ENCODE results near the gene SDK1.

The SDK1 gene

DNA sequence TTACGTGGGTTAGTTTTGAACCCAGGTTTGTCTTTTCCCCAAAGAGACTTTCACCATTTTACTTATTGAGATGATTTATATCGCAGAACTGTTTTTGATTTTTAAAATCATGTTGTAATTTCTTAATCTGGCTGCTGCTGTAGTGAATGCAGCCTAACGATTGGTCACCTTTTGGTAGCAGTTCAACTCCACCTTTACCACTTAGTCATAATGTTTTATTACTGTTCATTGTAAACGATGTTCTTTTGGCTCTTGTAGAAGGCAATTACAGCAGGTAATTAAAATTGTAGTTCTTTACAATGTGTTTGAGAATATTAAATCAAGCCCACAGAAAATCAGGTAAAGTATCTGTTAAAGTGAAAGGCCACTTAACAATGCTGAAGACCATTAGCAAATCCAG lies 531.1 kb downstream of the SDK1 start:
- no peak for DNase-seq

DNA sequence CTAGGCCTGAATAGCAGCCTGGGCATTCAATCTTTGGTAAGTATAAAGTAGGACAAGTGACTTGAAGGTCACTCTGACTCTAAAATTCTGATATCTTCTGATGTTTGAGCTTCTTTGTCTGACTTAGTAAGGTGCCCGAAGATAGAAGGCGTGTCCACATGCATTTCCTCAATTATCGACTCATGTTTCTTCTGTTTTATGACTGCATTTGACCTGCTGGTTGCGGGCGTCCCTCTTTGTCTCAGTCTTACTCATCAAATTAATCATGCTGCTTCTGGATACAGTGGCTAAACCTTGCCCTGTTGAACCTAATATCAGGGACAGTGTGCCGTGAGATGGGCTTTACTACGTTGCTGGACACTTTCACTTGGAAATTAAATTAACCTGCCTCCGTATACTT lies 534.1 kb downstream of the SDK1 start:
- no peak for DNase-seq

DNA sequence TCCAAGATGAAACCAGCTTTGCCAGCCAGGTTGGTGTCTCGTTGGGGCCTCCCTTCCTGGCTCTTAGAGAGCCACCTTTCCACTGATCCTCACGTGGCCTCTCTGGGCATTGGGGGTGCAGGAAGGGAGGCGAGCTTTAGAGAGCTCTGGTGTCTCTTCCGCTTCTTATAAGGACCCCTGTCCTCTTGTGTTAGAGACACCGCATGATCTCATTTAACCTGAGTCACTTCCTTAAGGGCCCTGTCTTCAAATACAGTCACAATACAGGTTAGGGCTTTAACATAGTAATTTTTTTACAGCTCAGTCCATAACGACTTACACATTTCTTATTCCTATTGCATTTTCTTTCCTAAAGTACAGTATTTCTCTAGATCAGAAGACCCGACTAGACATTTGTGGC lies 535.8 kb downstream of the SDK1 start:
- DNase-seq: no peak

DNA sequence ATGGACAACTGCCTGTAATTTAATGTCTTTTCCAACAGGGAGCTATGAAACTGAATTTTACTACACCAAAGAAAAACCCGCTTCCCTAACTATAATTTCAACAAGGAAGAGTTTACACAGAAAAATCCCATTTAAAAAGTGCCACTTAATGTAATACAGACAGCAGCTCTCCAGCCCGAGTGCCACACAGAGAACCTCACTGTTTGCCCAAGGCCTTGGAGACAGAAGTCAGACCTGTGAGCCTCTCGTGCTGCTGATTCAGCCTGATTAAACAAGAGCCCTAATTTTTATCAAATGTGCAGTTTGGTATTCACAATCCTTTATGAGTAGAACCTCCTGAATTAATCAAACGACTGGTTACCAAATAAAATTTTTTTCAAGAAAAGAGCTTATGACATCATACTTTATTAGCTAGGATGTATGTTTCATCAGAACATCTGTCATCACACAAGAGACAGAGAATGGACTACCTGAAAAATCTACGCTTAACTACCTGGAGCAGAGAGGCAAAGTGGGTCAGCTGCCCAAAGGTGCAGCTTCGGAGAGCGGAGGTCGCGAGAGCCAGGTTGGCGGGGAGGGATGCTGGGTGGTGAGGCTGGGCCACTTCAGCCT lies 543.6 kb downstream of the SDK1 start:
- no peak for DNase-seq

DNA sequence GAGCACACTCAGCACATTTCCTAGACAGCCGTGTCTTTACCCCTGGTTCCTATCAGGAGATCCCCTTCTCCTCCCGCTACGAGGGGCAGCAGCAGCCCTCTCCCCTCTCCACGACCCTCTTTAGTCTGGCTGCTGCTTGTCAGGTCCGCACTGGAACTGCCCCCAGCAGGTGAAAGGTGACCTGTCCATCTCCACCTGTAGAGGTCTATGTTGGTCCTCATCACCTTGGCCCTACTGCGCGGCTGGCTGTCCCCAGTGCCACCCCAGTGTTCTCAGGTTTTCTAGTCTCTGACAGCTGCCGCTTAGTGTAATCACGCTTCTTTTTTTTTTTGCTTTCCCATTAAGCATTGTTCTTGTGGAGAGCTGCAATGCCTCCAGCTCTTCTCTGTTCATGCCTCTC lies 545.7 kb downstream of the SDK1 start:
- DNase-seq: no peak

DNA sequence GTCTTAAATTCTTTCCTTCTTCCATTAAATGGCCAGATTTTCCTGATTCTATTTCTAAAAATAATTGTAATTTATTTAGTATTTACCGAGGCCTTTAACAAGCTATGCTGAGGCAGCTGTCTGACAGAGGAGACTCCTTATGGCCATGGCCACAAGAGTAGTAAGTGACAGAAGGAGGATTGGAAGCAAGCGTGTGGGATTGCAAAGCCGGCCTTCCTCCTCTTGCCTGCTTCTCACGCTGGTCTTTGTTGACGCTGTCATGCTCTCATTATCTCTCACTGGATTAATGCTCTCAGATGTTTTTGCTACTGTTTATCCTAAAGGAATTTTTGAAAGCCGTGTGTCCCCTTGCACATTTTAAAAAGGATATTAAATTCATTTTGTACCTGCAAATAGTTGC lies 546.3 kb downstream of the SDK1 start:
- DNase-seq: no peak

DNA sequence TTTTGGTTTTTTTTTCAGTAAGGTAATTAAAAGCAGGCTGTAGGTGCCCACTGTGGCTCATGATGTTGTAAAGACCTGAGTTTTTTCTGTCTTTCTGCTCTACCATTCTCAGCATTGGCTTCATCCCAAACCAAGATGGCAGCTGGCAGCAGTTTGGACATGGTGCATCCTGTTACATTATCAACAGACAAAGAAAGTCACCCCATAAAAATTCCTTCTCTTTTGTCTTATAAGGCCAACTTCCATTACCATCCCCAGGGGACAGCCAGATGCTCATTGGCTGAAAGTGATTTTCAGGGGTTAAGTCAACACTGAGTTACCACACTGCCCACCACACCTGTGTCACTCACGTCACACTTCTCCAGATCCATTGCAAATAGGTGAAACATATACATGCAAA lies 558.4 kb downstream of the SDK1 start:
- no peak for DNase-seq

DNA sequence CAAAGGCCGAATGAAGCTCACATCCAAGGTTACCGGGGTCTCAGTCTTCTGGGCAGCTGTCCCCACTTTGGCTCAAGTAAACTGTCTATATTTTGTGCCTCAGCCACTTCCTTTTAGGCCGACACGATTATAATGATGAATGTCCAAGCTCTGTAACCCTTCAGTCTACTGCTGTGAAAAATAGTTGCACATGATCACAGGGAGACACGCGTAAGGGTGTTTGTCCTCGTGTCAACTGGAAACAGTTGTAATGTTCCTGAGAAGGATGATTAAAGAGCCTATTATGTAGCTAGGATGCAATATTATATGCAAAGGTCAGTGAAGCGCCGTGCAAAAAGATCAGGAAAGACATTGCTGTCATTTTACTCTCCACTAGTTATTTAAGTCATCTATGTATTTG lies 559.9 kb downstream of the SDK1 start:
- no peak for DNase-seq

DNA sequence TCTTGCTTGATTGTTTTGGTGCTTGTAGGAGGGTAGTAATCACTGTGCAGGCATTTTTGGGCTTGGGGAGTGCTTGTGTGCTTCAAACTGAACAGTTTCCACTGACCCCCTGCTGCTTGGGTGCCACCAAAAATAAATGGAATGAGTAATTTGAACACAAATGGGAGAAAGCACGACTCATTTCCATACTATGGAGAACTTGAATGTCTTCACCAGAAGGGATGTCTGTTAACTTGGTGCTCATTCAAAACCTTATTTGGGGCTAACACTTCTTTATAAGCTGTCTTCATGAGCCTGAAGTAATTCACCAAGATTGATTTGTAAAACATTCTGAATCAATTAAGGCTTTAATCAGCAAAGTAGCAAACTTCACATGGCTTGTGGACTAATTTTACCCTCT lies 560.3 kb downstream of the SDK1 start:
- no peak for DNase-seq

DNA sequence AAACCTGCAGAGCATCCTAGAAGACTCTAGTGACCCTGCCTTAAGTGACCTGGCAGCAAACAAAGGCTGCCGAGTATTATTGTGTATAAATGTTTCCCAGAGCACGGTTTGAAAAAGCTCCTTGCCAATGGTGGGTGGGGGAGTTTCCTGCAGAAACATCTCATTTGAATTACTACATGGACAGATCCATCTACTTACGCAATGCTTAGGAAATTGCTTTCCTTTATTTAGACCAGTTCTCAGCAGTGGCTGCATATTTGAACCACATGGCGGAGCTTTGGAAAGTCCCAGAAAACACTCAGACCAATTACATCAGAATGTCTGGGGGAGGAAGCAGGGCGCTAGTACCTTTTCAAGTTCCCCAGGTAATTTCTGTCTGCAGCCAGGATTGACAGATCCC lies 560.9 kb downstream of the SDK1 start:
- no peak for DNase-seq

DNA sequence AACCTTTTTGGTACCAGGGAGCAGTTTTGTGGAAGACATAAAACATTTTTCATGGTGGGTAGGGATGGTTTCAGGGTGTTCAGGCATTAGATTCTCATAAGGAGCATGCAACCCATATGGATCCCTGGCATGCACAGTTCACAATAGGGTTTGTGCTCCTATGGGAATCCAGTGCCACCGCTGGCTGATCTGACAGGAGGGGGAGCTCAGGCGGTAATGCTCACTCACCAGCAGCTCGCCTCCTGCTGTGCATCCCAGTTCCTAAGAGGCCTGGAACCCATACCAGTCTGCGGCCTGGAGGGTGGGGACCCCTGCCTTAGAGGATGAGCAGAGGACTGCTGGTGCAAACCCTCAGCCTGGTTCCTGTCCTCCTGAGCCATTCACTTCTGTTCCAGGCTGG lies 561.7 kb downstream of the SDK1 start:
- no peak for DNase-seq

DNA sequence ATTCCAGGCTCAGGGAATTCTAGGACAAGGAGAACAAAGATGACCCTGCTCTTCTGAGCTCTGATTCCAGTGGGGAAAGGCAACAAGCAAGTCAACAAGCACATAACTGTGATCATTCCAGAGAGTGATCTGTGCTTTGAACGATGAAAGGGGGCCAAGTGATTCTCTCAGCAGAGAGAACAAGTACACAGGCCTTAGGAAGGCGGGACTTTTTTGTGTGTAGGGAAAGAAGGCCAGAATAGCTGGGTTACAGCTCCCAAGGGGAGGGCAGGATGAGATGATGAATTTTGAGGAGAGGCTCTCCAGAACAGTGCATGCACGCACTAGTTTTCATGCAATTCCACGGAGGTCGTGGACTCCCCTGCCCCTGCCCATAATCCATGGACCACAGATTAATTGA lies 565.2 kb downstream of the SDK1 start:
- no peak for DNase-seq

DNA sequence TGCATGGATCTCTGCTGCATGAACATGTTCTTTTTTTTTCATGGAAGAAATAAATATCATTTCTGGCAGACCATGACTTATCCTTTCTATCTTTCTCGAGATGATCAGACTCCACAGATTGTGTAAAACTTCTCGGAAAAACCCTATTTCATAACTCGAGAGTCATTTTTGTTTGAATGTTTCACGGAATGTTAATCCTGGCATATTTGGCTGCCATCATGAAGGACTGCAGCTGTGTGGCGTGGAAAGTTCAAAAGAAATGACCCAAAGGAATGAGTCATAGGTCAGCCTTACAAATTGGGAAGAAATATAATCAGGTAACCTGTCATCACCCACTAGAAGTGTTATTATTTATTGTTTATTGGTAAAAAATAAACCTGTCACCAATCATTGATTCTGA lies 566.8 kb downstream of the SDK1 start:
- DNase-seq: no peak

DNA sequence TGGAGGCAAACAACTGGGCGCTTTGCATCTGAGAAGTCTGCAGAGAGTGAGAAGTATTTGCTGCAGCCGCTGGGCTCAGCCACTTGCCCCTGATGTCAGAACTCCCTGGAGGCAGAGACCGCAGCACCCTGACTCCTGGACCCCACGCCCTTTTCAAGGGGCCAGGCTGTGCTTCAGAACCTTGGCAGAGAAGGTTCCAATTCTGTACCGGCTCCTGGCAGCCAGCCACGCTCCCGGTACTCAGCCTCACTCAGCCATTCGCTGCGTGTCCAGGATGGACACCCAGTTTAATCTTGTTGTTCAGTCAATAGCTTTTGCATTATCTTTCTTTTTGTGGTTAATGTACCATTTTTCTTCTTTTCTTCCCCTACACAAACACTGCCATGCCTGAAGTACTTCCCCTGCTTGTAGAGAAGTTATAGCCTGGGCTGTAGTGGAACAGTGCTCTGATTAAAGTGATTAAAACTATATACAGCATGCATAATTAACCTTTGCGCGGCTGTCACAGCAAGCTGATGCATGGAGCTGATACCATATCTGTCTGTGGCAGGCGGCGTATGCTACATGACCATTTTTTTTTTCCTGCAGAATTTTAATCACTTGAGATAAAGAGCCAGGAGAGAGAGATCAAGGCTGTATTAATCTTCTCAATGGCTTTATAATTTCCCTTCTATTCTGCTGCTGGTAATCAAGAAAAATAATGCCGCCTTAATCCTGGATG lies 578.5 kb downstream of the SDK1 start:
- DNase-seq: no peak

DNA sequence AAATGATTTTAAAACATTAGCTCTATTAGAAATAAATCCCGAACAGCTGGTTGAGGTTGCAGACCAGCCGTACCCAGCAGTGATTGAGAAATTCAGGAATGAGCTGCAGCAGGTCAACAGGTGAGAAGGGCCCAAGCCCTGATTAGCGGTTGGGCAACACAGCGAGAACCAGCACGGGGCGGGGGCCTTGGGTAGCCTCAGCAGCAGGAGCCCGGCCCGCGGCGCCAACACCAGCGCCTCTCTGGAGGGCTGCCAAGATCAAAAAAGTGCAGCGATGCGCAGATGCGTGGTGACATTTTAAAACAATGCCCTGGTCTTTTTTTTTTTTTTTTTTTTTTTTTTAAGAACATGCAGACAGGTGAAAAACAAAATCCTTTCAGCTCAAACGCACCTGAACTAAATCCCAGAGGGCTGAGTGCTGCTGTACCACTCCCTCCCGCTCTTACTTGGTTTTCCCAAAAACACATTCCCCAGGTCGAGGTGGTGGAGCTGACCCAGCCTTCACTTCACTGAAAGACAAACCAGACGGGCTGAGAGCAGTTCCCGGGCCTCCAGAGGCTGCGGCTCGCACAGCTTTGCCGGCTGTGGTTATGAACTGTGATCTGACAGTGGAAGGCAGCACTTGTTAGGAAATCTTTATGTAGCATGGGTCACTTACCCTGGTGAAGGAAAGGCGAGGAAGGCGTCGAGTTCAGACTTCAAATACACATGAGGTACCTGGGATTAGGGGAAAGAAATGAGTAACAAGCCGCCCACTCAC lies 579.4 kb downstream of the SDK1 start:
- no peak for DNase-seq

DNA sequence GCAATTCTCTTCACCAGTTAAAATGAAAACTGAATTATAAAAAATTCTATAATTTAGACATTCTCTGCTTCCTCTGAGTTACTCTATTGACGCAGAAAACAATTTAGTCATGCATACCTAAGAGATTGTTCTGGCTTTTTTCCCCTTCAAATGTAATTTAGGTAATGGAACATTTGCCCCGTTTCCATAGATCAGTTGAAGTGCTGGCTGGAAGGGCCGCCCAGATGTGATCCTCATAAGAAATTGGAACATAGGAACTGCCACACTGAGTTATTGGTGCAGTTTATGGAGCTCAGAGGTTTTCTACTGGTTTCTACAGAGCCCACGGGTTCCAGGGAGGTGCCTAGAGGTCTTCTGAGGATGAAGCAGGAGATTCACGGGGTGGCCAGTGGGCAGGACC lies 581.7 kb downstream of the SDK1 start:
- no peak for DNase-seq

DNA sequence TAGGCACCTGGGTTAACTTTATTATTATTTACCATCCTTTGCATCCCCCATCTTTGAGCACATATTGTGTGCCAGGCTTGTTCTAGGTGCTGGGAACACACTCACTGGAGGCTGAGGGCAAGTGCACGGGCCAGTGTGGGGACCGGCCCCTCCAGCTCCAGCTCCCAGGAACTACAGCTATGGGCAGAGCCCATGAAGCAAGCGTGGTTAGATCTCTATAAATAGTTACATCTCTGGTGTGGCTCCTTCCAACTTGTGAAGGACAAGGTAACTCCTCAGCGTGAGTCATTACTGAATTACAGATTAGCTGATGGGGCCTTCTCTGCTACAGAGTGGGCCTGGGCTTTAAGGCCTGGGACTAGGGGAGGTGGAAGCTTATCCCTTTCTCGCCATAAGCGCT lies 583.5 kb downstream of the SDK1 start:
- no peak for DNase-seq

DNA sequence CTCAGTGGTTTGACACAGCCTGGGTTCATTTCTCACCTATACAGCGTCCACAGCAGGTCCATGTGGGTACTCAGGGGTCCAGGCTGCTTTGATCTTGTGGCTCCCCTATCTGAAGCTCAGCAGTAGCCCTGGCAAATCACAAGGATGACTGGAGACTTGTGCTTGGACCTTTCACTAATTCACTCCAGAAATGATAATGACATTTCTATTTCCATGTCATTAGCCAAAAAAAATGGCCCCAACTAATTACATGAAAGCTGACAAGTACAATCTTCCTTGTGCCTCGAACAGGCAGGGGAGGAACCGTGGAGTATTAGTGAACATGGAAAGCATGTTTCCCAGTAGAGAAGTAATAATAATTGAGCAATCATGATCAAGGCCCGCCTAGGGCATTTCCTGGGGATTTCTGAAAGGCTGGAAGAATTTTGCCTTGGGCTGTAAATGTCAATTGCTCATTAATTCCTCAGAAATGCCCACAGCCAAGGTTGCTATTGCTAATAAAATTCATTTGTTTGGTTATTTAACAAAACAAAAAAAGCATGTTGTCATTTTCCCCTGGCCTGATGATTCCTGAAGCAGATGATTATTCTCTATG lies 586.1 kb downstream of the SDK1 start:
- no peak for DNase-seq

DNA sequence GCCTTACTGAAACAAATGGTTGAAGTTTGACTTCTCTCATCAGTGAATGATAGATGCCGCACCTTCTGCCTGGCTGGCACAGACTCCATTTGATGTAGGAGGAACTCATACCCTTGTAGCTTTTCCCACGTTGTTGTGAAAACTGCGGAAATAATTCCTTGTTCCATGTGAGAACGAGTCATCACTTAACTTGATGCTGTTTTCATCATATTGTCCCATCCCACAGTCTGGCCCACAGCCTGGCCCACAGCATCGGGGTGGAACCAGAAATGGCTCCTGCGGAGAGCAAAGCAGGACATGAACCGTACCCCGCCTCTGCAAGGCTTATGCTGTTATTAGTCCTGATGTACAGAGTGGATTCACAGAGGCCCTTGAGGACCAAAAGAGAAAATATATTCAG lies 587.0 kb downstream of the SDK1 start:
- DNase-seq: no peak

DNA sequence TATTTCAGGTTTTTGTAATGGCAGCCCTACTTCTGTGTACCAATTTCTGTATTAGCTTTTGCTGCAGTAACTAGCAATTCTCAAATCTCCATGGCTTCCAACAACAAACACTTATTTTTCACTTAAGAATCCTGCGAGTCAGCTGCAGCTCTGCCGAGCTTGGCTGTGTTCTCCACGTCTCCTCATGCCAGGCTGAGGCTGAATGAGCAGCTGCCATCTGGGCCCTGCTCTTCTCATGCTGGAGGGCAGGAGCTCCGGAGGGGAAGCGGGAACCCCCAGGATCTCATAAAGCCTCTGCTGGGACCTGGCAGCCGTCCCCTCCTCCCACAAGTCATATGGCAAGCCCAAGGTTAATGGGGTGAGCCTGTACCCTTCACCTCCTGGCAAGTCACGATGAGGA lies 591.1 kb downstream of the SDK1 start:
- no peak for DNase-seq

DNA sequence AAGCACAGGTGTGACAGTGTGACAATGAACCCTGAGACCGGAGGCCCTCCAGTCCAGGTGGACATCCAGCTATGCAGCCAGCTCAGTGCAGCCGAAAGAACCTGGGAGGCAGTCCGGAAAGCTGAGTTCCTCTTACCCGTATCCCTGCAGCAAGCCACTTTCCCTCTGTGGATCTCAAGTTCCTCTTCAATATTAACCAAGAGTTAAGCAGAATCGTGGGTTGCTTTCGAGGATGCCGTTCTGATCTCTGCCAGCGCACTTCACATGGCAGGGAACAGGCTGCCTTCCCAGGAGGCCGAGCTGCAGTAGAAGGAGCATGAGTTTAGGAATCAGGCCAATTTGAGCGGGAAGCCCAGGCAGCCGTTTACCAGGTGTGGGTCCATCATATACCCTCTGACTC lies 591.6 kb downstream of the SDK1 start:
- no peak for DNase-seq

DNA sequence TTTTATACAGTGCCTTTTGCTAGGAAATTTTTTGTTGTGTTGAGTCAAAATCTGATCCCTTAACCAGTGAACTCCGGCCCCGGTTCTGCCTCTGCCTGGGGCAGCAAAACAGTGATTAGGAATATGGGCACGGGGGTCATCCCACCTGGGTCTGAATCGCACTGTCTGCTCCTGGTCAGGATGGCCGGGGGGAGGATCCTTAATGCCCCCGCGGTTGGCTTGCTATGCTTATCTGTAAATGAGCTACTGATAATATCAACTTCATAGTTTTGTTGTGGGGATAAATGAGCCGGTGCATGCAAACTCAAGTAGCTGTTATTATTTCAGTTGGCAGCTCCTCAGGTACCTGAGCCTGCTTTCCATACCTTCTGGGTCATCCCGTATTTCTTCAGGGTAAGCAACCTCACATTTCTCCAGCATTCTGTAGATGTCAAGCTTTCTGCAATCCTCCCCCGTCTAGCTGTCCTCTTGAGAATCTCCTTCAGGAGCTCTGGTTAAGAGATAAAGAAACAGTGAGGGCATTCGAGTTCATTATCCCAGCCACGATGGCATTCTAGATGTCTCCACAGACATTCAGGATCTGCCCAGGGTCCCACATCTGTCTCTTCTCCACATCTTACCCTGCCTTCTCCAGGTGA lies 592.2 kb downstream of the SDK1 start:
- no peak for DNase-seq

DNA sequence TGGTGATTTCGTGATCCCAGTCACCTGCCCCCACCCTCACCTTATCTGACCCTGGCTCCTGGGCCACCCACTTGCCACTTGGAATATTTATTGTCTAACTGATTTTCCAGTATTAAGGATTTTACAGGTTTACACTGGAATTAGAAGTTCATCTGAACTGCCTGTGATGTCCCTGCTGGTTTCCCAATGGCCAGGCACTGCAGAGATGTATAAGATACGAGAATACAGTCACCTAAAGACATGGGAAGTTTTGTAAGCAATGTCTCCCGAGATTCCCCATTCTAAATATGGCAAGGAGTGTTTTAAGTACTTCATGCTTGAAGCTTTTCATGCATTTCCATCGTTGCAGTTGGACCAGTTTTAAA lies 592.7 kb downstream of the SDK1 start:
- no peak for DNase-seq

Measured in stimulated activated CD4-positive, alpha-beta T cell treated with anti-CD3 and anti-CD28 coated beads, Interleukin-4, amount 100 ng/mL, for 4 hours (primary cell).